HL-60 (cell line): ENCODE data around the gene PRIM1.

ENCODE experiments used
- CTCF ChIP-seq: IDR thresholded peaks from one replicate; pipeline ENCODE4 v1.5.1; 2011; ENCODE audit warnings: low read length, control low read depth, inconsistent platforms; ENCODE audit not compliant: insufficient read depth
- GABPA ChIP-seq: IDR thresholded peaks from 2 replicates; pipeline ENCODE4 v1.6.1; 2012; ENCODE audit warnings: low read depth
- POLR2AphosphoS5 ChIP-seq: IDR thresholded peaks from 2 replicates; pipeline ENCODE4 v1.6.1; 2012; ENCODE audit warnings: low read depth
- TF ChIP-seq, protein P1 (sequence below): IDR thresholded peaks from 2 replicates; pipeline ENCODE4 v1.6.1; 2012; ENCODE audit warnings: low read depth; ENCODE audit not compliant: insufficient replicate concordance

DNA sequence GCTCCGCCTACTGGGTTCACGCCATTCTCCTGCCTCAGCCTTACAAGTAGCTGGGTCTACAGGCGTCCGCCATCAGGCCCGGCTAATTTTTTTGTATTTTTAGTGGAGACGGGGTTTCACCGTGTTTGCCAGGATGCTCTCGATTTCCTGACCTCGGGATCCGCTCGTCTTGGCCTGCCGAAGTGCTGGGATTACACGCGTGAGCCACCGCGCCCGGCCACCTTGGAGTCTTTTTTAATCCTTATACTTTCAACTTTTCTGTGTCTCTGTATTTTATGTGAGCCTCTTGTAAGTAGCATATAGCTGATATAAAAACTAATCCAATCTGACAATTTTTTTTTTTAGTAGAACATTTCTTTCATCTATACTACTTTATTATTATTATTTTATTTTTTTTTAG lies 26.6 kb upstream of the PRIM1 start:
- TF ChIP-seq CTCF (no peak), GABPA (no peak), POLR2AphosphoS5 (no peak)
- TF ChIP-seq, protein P1, sequence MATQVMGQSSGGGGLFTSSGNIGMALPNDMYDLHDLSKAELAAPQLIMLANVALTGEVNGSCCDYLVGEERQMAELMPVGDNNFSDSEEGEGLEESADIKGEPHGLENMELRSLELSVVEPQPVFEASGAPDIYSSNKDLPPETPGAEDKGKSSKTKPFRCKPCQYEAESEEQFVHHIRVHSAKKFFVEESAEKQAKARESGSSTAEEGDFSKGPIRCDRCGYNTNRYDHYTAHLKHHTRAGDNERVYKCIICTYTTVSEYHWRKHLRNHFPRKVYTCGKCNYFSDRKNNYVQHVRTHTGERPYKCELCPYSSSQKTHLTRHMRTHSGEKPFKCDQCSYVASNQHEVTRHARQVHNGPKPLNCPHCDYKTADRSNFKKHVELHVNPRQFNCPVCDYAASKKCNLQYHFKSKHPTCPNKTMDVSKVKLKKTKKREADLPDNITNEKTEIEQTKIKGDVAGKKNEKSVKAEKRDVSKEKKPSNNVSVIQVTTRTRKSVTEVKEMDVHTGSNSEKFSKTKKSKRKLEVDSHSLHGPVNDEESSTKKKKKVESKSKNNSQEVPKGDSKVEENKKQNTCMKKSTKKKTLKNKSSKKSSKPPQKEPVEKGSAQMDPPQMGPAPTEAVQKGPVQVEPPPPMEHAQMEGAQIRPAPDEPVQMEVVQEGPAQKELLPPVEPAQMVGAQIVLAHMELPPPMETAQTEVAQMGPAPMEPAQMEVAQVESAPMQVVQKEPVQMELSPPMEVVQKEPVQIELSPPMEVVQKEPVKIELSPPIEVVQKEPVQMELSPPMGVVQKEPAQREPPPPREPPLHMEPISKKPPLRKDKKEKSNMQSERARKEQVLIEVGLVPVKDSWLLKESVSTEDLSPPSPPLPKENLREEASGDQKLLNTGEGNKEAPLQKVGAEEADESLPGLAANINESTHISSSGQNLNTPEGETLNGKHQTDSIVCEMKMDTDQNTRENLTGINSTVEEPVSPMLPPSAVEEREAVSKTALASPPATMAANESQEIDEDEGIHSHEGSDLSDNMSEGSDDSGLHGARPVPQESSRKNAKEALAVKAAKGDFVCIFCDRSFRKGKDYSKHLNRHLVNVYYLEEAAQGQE = no peak
